DOHH2 (cell line): Measurements from ENCODE around the gene TPH2.

Experiments used
- H3F3A ChIP-seq: fragments of 200-600 bp; sonication (generic), shearing (Covaris generic); 2 replicates; pipeline ENCODE4 v1.6.0; 2016; ENCODE audit warnings: antibody characterized with exemption, mild to moderate bottlenecking; ENCODE audit not compliant: control insufficient read depth, insufficient read depth
- H3K27ac ChIP-seq: fragments of 200-600 bp; sonication (generic); 2 replicates; pipeline ENCODE4 v1.5.1; 2014; ENCODE audit warnings: low read depth, mild to moderate bottlenecking, low read length, moderate library complexity
- H3K27me3 ChIP-seq: fragments of 200-600 bp; sonication (generic); 2 replicates; pipeline ENCODE4 v1.6.1; 2014; ENCODE audit warnings: mild to moderate bottlenecking, low read length, mixed read lengths; ENCODE audit not compliant: control insufficient read depth
- H3K36me3 ChIP-seq: fragments of 200-600 bp; sonication (generic); 2 replicates; pipeline ENCODE4 v1.6.1; 2014; ENCODE audit warnings: mild to moderate bottlenecking, low read length, moderate library complexity, mixed read lengths; ENCODE audit not compliant: control insufficient read depth
- H3K4me1 ChIP-seq: fragments of 200-600 bp; sonication (generic); 2 replicates; pipeline ENCODE4 v1.6.1; 2014; ENCODE audit warnings: mild to moderate bottlenecking, low read length, mixed read lengths; ENCODE audit not compliant: control insufficient read depth
- H3K4me2 ChIP-seq: fragments of 200-600 bp; sonication (generic); 2 replicates; pipeline ENCODE4 v1.6.0; 2014; ENCODE audit warnings: mild to moderate bottlenecking, low read length, moderate library complexity
- H3K4me3 ChIP-seq: fragments of 200-600 bp; sonication (generic); 2 replicates; pipeline ENCODE4 v1.5.1; 2014; ENCODE audit warnings: mild to moderate bottlenecking, low read length, mixed read lengths
- H3K79me2 ChIP-seq: fragments of 200-600 bp; sonication (generic); 2 replicates; pipeline ENCODE4 v1.6.1; 2014; ENCODE audit warnings: mild to moderate bottlenecking, low read length, mixed read lengths; ENCODE audit not compliant: control insufficient read depth
- H3K9me2 ChIP-seq: fragments of 200-600 bp; sonication (generic); replicated peaks from 2 replicates; pipeline ENCODE4 v1.6.1; 2014; ENCODE audit warnings: mild to moderate bottlenecking, low read length, mixed read lengths; ENCODE audit not compliant: control insufficient read depth
- H3K9me3 ChIP-seq: fragments of 200-600 bp; sonication (generic); 2 replicates; pipeline ENCODE4 v1.6.1; 2014; ENCODE audit warnings: antibody characterized with exemption, low read length, mixed read lengths; ENCODE audit not compliant: control insufficient read depth, insufficient read depth
- H4K20me1 ChIP-seq: fragments of 200-600 bp; sonication (generic); 2 replicates; pipeline ENCODE4 v1.6.0; 2014; ENCODE audit warnings: low read depth, mild to moderate bottlenecking, antibody characterized with exemption, low read length, moderate library complexity; ENCODE audit not compliant: control insufficient read depth, insufficient read depth
- EZH2phosphoT487 ChIP-seq: fragments of 200-600 bp; sonication (generic); IDR thresholded peaks from 2 replicates; pipeline ENCODE4 v1.6.1; 2017; ENCODE audit warnings: borderline replicate concordance, mild to moderate bottlenecking, antibody characterized with exemption, low read length, moderate library complexity, mixed read lengths
- TF ChIP-seq, protein P1 (sequence below): fragments of 200-600 bp; sonication (generic); IDR thresholded peaks from one replicate; pipeline ENCODE4 v1.5.1; 2014; ENCODE audit warnings: antibody characterized with exemption, mild to moderate bottlenecking, low read depth, low read length; ENCODE audit not compliant: poor library complexity, severe bottlenecking

The TPH2 gene

DNA sequence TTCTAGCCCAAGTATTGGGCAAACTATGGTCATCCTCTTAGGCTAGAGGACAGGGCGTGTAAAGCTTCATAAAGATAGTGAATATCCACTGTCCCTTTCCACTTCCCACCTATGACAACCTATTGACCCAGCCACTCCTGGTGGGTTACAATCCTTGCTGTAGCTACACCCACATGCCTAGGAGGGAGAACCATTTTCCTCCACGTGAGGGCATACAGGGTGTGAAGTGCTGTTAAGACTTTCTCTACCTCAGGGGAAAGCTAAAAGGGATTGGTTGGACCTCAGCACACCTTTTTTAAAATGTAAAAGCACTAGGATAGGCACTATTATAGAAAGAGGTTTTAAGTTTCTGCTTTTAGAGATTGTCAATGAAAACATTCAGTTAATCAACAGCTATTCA is 124.4 kb downstream of the TPH2 start:
- H4K20me1 ChIP-seq: no peaks in the 10 kb centered on the region
- no peaks in the 10 kb centered on the region for H3K79me2 ChIP-seq

DNA sequence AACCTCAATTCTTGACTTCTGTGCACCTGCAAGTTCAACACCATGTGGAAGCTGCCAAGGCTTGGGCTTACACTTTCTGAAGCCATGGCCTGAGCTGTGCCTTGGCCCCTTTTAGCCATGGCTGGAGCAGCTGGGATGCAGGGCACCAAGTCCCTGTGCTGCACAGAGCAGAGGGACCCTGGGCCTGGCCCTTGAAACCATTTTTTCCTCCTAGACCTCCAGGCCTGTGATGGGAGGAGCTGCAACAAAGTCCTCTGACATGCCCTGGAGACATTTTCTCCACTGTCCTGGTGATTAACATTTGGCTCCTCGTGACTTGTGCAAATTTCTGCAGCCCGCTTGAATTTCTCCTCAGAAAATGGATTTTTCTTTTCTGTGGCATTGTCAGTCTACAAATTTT is 132.4 kb downstream of the TPH2 start:
- no peaks in the 10 kb centered on the region for H3K4me1 ChIP-seq
- no peaks in the 10 kb centered on the region for H4K20me1 ChIP-seq
- no peak overlapping the region for H3K4me3 ChIP-seq
- H3K9me2 ChIP-seq: no peaks in the 10 kb centered on the region
- H3K79me2 ChIP-seq: no peaks in the 10 kb centered on the region
- H3K9me3 ChIP-seq: peaks cover 4% of the 10 kb centered on the region
- no peak overlapping the region for H3K27ac ChIP-seq
- TF ChIP-seq, protein P1, sequence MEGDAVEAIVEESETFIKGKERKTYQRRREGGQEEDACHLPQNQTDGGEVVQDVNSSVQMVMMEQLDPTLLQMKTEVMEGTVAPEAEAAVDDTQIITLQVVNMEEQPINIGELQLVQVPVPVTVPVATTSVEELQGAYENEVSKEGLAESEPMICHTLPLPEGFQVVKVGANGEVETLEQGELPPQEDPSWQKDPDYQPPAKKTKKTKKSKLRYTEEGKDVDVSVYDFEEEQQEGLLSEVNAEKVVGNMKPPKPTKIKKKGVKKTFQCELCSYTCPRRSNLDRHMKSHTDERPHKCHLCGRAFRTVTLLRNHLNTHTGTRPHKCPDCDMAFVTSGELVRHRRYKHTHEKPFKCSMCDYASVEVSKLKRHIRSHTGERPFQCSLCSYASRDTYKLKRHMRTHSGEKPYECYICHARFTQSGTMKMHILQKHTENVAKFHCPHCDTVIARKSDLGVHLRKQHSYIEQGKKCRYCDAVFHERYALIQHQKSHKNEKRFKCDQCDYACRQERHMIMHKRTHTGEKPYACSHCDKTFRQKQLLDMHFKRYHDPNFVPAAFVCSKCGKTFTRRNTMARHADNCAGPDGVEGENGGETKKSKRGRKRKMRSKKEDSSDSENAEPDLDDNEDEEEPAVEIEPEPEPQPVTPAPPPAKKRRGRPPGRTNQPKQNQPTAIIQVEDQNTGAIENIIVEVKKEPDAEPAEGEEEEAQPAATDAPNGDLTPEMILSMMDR: no peak
- TF ChIP-seq EZH2phosphoT487: no peak
- H3K36me3 ChIP-seq: no peaks in the 10 kb centered on the region
- H3K4me2 ChIP-seq: no peak overlapping the region
- H3F3A ChIP-seq: no peaks in the 10 kb centered on the region
- H3K27me3 ChIP-seq: no peaks in the 10 kb centered on the region

More for the DNA sequence above, 124.4 kb downstream of the TPH2 start:
- no peaks in the 10 kb centered on the region for H3K4me1 ChIP-seq
- H3K9me3 ChIP-seq: no peaks in the 10 kb centered on the region
- H3K4me3 ChIP-seq: no peak overlapping the region
- no peaks in the 10 kb centered on the region for H3F3A ChIP-seq
- H3K9me2 ChIP-seq: no peaks in the 10 kb centered on the region
- H3K36me3 ChIP-seq: no peaks in the 10 kb centered on the region
- no peak overlapping the region for H3K27ac ChIP-seq
- TF ChIP-seq EZH2phosphoT487: no peak
- TF ChIP-seq, protein P1: no peak
- H3K27me3 ChIP-seq: no peaks in the 10 kb centered on the region
- no peak overlapping the region for H3K4me2 ChIP-seq

DNA sequence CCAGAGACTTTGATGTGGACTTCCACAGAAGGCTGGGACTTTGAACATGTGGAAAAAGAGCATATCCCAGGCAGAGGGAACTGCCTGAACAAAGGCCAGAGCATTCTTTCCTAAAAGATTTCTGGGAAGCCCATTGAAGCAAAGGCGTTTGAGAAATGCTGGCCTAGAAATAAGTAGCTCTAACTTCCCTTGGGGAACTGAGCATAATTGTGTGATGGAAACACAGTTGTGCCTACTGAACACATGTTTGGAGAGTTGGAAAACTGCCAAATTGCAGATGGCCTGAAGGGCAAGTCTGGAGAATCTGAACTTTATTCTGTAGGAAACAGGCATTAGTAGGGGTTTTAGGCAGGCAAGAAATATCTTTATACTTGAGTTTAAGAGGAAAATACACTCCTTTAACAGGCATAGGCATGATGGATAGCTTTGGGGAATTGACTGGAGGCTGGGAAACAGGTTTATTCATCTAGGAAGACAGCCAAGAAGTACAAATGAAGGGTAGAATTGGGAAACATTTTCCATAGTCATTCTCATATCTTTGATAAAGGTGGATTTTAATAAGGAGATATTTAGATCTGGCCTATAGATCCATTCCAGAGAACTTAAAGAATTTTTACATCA is 134.1 kb downstream of the TPH2 start:
- peaks cover 4% of the 10 kb centered on the region for H3K9me3 ChIP-seq
- no peaks in the 10 kb centered on the region for H4K20me1 ChIP-seq
- H3K9me2 ChIP-seq: no peaks in the 10 kb centered on the region
- no peaks in the 10 kb centered on the region for H3F3A ChIP-seq
- H3K27ac ChIP-seq: no peak overlapping the region
- H3K36me3 ChIP-seq: no peaks in the 10 kb centered on the region
- TF ChIP-seq, protein P1: no peak
- no peak for TF ChIP-seq EZH2phosphoT487
- no peak overlapping the region for H3K4me2 ChIP-seq
- H3K79me2 ChIP-seq: no peaks in the 10 kb centered on the region
- H3K27me3 ChIP-seq: no peaks in the 10 kb centered on the region
- no peaks in the 10 kb centered on the region for H3K4me1 ChIP-seq
- no peak overlapping the region for H3K4me3 ChIP-seq
